HEK293 (cell line): ENCODE data around the gene CYP2S1.

Experiments used
- CTCF ChIA-PET: fragments of 350-600 bp; formaldehyde crosslinking; extraction: SDS; loops from one replicate; lab custom pipeline; 2021; ENCODE audit warnings: antibody characterized with exemption; lab: Yijun Ruan, JAX
- POLR2A ChIA-PET: fragments of 300-600 bp; formaldehyde crosslinking; extraction: SDS; loops from one replicate; lab custom pipeline; 2020; ENCODE audit warnings: antibody characterized with exemption, inconsistent platforms; lab: Yijun Ruan, JAX
- H3K27ac ChIP-seq: fragments of 200-500 bp; sonication (Bioruptor generic); 2 replicates; pipeline ENCODE4 v1.5.1; 2014; ENCODE audit warnings: low read depth, low read length, control low read depth, inconsistent platforms; ENCODE audit errors: extremely low read depth
- H3K36me3 ChIP-seq, 2 experiments: fragments of 200-500 bp in 1 of 2; sonication (Bioruptor generic) in 1 of 2; 1 replicate in 1 of 2; 2 replicates in 1 of 2; pipeline ENCODE4 v1.5.1; 2014 to 2017; ENCODE audit warnings: inconsistent platforms in 2 of 2, low read length in 2 of 2; ENCODE audit not compliant: control insufficient read depth in 2 of 2, insufficient read depth in 1 of 2
- H3K4me1 ChIP-seq: fragments of 200-500 bp; sonication (Bioruptor generic); 2 replicates; pipeline ENCODE4 v1.5.1; 2014; ENCODE audit warnings: mild to moderate bottlenecking, low read length, inconsistent platforms; ENCODE audit not compliant: control insufficient read depth, insufficient read depth
- H3K4me3 ChIP-seq: 2 replicates; pipeline ENCODE4 v1.5.1; 2011; ENCODE audit warnings: low read depth, mild to moderate bottlenecking, control low read depth, low read length, moderate library complexity
- H3K9me3 ChIP-seq: fragments of 200-500 bp; sonication (Bioruptor generic); 2 replicates; pipeline ENCODE4 v1.5.1; 2014; ENCODE audit warnings: low read depth, low read length, inconsistent platforms; ENCODE audit not compliant: control insufficient read depth, insufficient read depth
- BCL11A ChIP-seq: fragments of 450-650 bp; formaldehyde crosslinking; IDR thresholded peaks from 2 replicates; pipeline ENCODE4 v1.5.1; 2016; ENCODE audit warnings: low read depth, missing biosample characterization, missing genetic modification characterization
- EGR2 ChIP-seq: fragments of 450-650 bp; formaldehyde crosslinking; IDR thresholded peaks from 2 replicates; pipeline ENCODE4 v1.5.1; 2016; ENCODE audit warnings: low read depth, missing biosample characterization, missing genetic modification characterization
- KLF1 ChIP-seq: fragments of 450-650 bp; formaldehyde crosslinking; IDR thresholded peaks from 2 replicates; pipeline ENCODE4 v1.5.1; 2016; ENCODE audit warnings: missing biosample characterization, missing genetic modification characterization
- MZF1 ChIP-seq: fragments of 450-650 bp; formaldehyde crosslinking; IDR thresholded peaks from 2 replicates; pipeline ENCODE4 v1.5.1; 2017; ENCODE audit warnings: missing biosample characterization, missing genetic modification characterization, borderline replicate concordance
- REPIN1 ChIP-seq: fragments of 450-650 bp; formaldehyde crosslinking; IDR thresholded peaks from 2 replicates; pipeline ENCODE4 v1.5.1; 2017; ENCODE audit warnings: missing biosample characterization, missing genetic modification characterization, low read depth
- SP3 ChIP-seq: fragments of 450-650 bp; formaldehyde crosslinking; IDR thresholded peaks from 2 replicates; pipeline ENCODE4 v1.5.1; 2016; ENCODE audit warnings: missing biosample characterization, missing genetic modification characterization
- ZBTB21 ChIP-seq: fragments of 450-650 bp; formaldehyde crosslinking; IDR thresholded peaks from 2 replicates; pipeline ENCODE4 v1.5.1; 2017; ENCODE audit warnings: missing biosample characterization, missing genetic modification characterization
- ZFHX2 ChIP-seq: fragments of 450-650 bp; formaldehyde crosslinking; conservative IDR thresholded peaks from 2 replicates; pipeline ENCODE4 v1.5.1; 2016; ENCODE audit warnings: missing biosample characterization, missing genetic modification characterization
- ZNF10 ChIP-seq: fragments of 450-650 bp; formaldehyde crosslinking; IDR thresholded peaks from 2 replicates; pipeline ENCODE4 v1.5.1; 2017; ENCODE audit warnings: missing biosample characterization, missing genetic modification characterization
- ZNF121 ChIP-seq: fragments of 450-650 bp; formaldehyde crosslinking; IDR thresholded peaks from 2 replicates; pipeline ENCODE4 v1.5.1; 2016; ENCODE audit warnings: missing biosample characterization, missing genetic modification characterization
- ZNF157 ChIP-seq: fragments of 450-650 bp; formaldehyde crosslinking; IDR thresholded peaks from 2 replicates; pipeline ENCODE4 v1.5.1; 2016; ENCODE audit warnings: missing biosample characterization, missing genetic modification characterization
- ZNF184 ChIP-seq: fragments of 450-650 bp; IDR thresholded peaks from 2 replicates; pipeline ENCODE4 v1.5.1; 2018; ENCODE audit warnings: missing biosample characterization, mild to moderate bottlenecking, missing genetic modification characterization
- ZNF202 ChIP-seq: fragments of 450-650 bp; formaldehyde crosslinking; IDR thresholded peaks from 2 replicates; pipeline ENCODE4 v1.5.1; 2016; ENCODE audit warnings: missing biosample characterization, missing genetic modification characterization, borderline replicate concordance
- ZNF221 ChIP-seq: fragments of 450-650 bp; formaldehyde crosslinking; IDR thresholded peaks from 2 replicates; pipeline ENCODE4 v1.5.1; 2017; ENCODE audit warnings: missing biosample characterization, missing genetic modification characterization, borderline replicate concordance
- ZNF223 ChIP-seq: fragments of 450-650 bp; formaldehyde crosslinking; IDR thresholded peaks from 2 replicates; pipeline ENCODE4 v1.5.1; 2016; ENCODE audit warnings: missing biosample characterization, missing genetic modification characterization
- ZNF266 ChIP-seq: fragments of 450-650 bp; formaldehyde crosslinking; IDR thresholded peaks from 2 replicates; pipeline ENCODE4 v1.5.1; 2016; ENCODE audit warnings: missing biosample characterization, missing genetic modification characterization, low read depth
- ZNF354C ChIP-seq: fragments of 450-650 bp; formaldehyde crosslinking; IDR thresholded peaks from 2 replicates; pipeline ENCODE4 v1.5.1; 2016; ENCODE audit warnings: missing biosample characterization, missing genetic modification characterization, low read depth, borderline replicate concordance
- ZNF366 ChIP-seq: fragments of 450-650 bp; formaldehyde crosslinking; conservative IDR thresholded peaks from 2 replicates; pipeline ENCODE4 v1.5.1; 2016; ENCODE audit warnings: missing biosample characterization, missing genetic modification characterization
- ZNF561 ChIP-seq: fragments of 450-650 bp; IDR thresholded peaks from 2 replicates; pipeline ENCODE4 v1.5.1; 2018; ENCODE audit warnings: missing biosample characterization, missing genetic modification characterization, borderline replicate concordance
- ZNF600 ChIP-seq: fragments of 450-650 bp; formaldehyde crosslinking; IDR thresholded peaks from 2 replicates; pipeline ENCODE4 v1.5.1; 2016; ENCODE audit warnings: missing biosample characterization, missing genetic modification characterization
- ZNF623 ChIP-seq: fragments of 450-650 bp; formaldehyde crosslinking; IDR thresholded peaks from 2 replicates; pipeline ENCODE4 v1.5.1; 2016; ENCODE audit warnings: missing biosample characterization, missing genetic modification characterization
- ZNF626 ChIP-seq: fragments of 450-650 bp; sonication (Bioruptor Pico); formaldehyde crosslinking; IDR thresholded peaks from 2 replicates; pipeline ENCODE4 v1.5.1; 2018; ENCODE audit warnings: missing biosample characterization, missing genetic modification characterization, inconsistent platforms
- ZNF654 ChIP-seq: fragments of 450-650 bp; formaldehyde crosslinking; IDR thresholded peaks from 2 replicates; pipeline ENCODE4 v1.5.1; 2016; ENCODE audit warnings: low read depth, missing biosample characterization, missing genetic modification characterization
- ZNF76 ChIP-seq: fragments of 450-650 bp; formaldehyde crosslinking; IDR thresholded peaks from 2 replicates; pipeline ENCODE4; 2016; ENCODE audit warnings: low read depth, missing biosample characterization, missing genetic modification characterization, borderline replicate concordance
- TF ChIP-seq, protein P1 (sequence below): fragments of 450-650 bp; formaldehyde crosslinking; IDR thresholded peaks from 2 replicates; pipeline ENCODE4 v1.5.1; 2016; ENCODE audit warnings: missing biosample characterization, missing genetic modification characterization

Gene CYP2S1

GRCh38 chr19:41206926-41207750 lies 14.1 kb downstream of the CYP2S1 start:
- Histone ChIP-seq H3K36me3 (peaks cover 0 to 7% of the 10 kb centered on the region in 2 experiments; a peak in 2 of 3 replicates), H3K4me3 (no peak overlapping the region), H3K27ac (no peak overlapping the region), H3K4me1 (no peaks in the 10 kb centered on the region), H3K9me3 (no peaks in the 10 kb centered on the region)
- ChIA-PET POLR2A (interaction anchor here (0.9 to 1.2 kb wide), 2 partner anchors 56 to 57 kb away, joined by 3 to 6 read pairs; partner anchors contain the start of gene HNRNPUL1), CTCF (interaction anchor here (0.6 to 11.0 kb wide), 4 partner anchors 16 to 356 kb away, joined by 4 to 184 read pairs (median 24); partner anchors contain the start of gene HNRNPUL1)
- TF ChIP-seq ZNF221 (tag by site-specific recombination), result no peak
- TF ChIP-seq ZNF623 (tag by site-specific recombination), result no peak
- TF ChIP-seq ZNF561 (tag by site-specific recombination), result no peak
- no peak for TF ChIP-seq ZBTB21 (tag by site-specific recombination)
- TF ChIP-seq ZNF366, result no peak
- TF ChIP-seq REPIN1 (tag by site-specific recombination), result no peak
- no peak for TF ChIP-seq ZNF223
- TF ChIP-seq, protein P1, sequence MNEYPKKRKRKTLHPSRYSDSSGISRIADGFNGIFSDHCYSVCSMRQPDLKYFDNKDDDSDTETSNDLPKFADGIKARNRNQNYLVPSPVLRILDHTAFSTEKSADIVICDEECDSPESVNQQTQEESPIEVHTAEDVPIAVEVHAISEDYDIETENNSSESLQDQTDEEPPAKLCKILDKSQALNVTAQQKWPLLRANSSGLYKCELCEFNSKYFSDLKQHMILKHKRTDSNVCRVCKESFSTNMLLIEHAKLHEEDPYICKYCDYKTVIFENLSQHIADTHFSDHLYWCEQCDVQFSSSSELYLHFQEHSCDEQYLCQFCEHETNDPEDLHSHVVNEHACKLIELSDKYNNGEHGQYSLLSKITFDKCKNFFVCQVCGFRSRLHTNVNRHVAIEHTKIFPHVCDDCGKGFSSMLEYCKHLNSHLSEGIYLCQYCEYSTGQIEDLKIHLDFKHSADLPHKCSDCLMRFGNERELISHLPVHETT, result no peak
- TF ChIP-seq ZNF354C, result no peak
- no peak for TF ChIP-seq ZNF202
- peak; percentile 99 for TF ChIP-seq KLF1 (tag by site-specific recombination)
- no peak for TF ChIP-seq ZNF266 (tag by site-specific recombination)
- TF ChIP-seq ZNF157 (tag by site-specific recombination), result no peak
- TF ChIP-seq SP3, result no peak
- TF ChIP-seq BCL11A (tag by site-specific recombination), result no peak
- no peak for TF ChIP-seq ZNF184
- no peak for TF ChIP-seq ZNF121 (tag by site-specific recombination)
- peak; percentile 88 for TF ChIP-seq ZFHX2 (tag by site-specific recombination)
- TF ChIP-seq EGR2 (tag by site-specific recombination), result peak; percentile 76
- no peak for TF ChIP-seq ZNF654 (tag by site-specific recombination)
- no peak for TF ChIP-seq ZNF626
- no peak for TF ChIP-seq ZNF76 (tag by site-specific recombination)
- TF ChIP-seq ZNF600 (tag by site-specific recombination), result no peak
- TF ChIP-seq ZNF10 (tag by site-specific recombination), result no peak
- no peak for TF ChIP-seq MZF1
- TF ChIP-seq, all 188 proteins: peak for 3

- TF ChIP-seq ZNF623 (tag by site-specific recombination) (peak; percentile 86), ZNF366 (no peak)
- Histone ChIP-seq H3K27ac (no peak overlapping the region), H3K4me1 (no peaks in the 10 kb centered on the region), H3K36me3 (no peaks in the 10 kb centered on the region), H3K9me3 (no peaks in the 10 kb centered on the region), H3K4me3 (no peak overlapping the region)
- CTCF ChIA-PET, result no interaction called here
- POLR2A ChIA-PET, result no interaction called here
These were observed 21.1 kb downstream of the CYP2S1 start for GRCh38 chr19:41214161-41214560.
